Skeletal muscle tissue (tissue), 4 donors: ENCODE data around the gene FN3KRP. TPM values are rescaled to one million over a fixed set of nuclear protein-coding genes. Genes with fewer than 3 reads are reported as not detected.

Experiments
- H3K27ac ChIP-seq: one replicate; pipeline ENCODE4 v1.7.0; 2013; ENCODE audit warnings: mild to moderate bottlenecking, low read depth, low read length, inconsistent platforms
- H3K27me3 ChIP-seq, 3 donors: one replicate each; pipeline ENCODE4 v1.7.0; 2013; ENCODE audit warnings: low read length in 3 of 3; ENCODE audit not compliant: control insufficient read depth in 3 of 3, insufficient read depth in 3 of 3
- H3K36me3 ChIP-seq, 3 donors: one replicate each; pipeline ENCODE4 v1.7.0; 2013; ENCODE audit warnings: low read length in 3 of 3; ENCODE audit not compliant: control insufficient read depth in 3 of 3, insufficient read depth in 3 of 3
- H3K4me1 ChIP-seq, 3 donors: one replicate each; pipeline ENCODE4 v1.7.0; 2013; ENCODE audit warnings: low read length in 3 of 3, mild to moderate bottlenecking in 3 of 3; ENCODE audit not compliant: control insufficient read depth in 3 of 3, insufficient read depth in 3 of 3
- H3K4me3 ChIP-seq, 3 donors: one replicate each; pipeline ENCODE4 v1.7.0; 2013; ENCODE audit warnings: low read length in 3 of 3
- H3K9ac ChIP-seq, 3 donors: one replicate each; pipeline ENCODE4 v1.7.0; 2013; ENCODE audit warnings: low read length in 3 of 3, mild to moderate bottlenecking in 3 of 3, moderate library complexity in 2 of 3, low read depth in 1 of 3
- H3K9me3 ChIP-seq, 3 donors: one replicate each; pipeline ENCODE4 v1.7.0; 2013; ENCODE audit warnings: low read length in 3 of 3; ENCODE audit not compliant: control insufficient read depth in 3 of 3
- total RNA-seq: library from RNA; depleted of rRNA; stranded (reverse); fragments of >200 nt; gene quantifications from one replicate; pipeline ENCODE4 v1.2.3, GENCODE V29; 2014
- donor health status: Osteomylitis.

The FN3KRP gene
- total RNA-seq, 1 donor from 2014 or later, result 14.1 TPM

DNA sequence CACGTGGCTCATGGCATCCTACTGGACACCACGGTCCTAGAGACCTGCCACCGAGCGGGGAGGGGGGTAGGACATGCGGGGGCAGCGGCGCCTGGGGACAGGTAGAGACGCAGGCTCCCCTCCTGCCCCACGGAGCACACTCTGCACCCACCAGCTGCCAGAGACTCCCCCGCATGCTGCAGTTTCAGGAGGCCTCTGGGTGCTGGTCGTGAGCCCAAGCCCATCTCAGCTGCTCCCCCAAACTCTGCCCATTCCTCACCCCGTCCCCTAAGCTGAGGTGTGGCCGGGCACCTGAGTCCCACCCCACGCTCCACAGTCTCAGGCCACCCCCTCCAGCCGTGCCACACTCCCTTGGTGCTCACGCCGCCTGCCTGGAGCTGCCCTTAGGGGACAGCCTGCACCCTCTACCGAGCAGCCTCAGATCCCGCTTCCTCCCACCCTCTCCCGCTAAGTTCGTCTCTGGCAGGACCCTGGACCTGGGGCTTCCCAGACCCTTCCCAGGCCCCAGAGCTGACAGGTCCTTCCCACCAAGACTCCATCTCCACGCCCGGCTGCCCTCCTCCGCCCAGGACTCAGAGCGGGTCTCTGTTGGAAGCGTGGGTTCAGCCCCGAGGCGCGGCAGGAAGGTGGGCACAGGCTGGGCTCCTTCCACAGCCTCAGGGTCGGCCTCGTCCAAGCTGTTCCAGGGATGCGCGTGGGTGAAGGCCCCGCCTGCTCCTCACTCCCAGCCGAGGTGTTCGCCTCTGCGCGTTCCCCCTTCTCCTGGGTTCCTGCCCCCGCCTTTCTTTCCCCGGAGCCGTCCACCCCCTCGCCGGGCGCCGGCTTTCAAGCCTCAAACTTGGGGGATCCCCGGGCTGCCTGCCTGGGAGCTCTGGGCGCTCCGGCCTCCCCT is 19.3 kb upstream of the FN3KRP start:
- H3K9ac ChIP-seq, result peak overlapping the region; percentile 51 to 72 (median 59)
- H3K36me3 ChIP-seq, result peaks cover 0 to 7% (median 0%) of the 10 kb centered on the region in 3 donors
- no peak overlapping the region for H3K27ac ChIP-seq
- peaks cover 15 to 23% (median 18%) of the 10 kb centered on the region in 3 donors for H3K4me1 ChIP-seq
- H3K9me3 ChIP-seq, result peaks cover 0 to 2% (median 0%) of the 10 kb centered on the region in 3 donors
- peak overlapping the region; percentile 60 to 79 (median 71) for H3K4me3 ChIP-seq
- H3K27me3 ChIP-seq, result no peaks in the 10 kb centered on the region

DNA sequence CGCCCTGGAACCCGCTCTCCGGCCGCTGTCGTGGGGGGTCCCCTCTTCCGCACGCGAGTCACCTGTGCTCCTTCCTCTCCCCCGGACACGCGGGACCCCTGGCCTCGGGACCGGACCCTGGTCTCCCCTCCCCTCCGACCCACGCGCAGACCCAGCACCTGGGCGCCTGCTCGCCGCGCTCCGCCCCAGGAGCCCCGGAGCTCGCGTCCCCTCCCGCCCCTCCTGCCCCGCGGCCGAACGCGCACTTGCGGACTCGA is 18.8 kb upstream of the FN3KRP start:
- Histone ChIP-seq H3K27ac (no peak overlapping the region), H3K27me3 (no peaks in the 10 kb centered on the region), H3K4me1 (peaks cover 15 to 23% (median 18%) of the 10 kb centered on the region in 3 donors), H3K36me3 (peaks cover 0 to 7% (median 0%) of the 10 kb centered on the region in 3 donors), H3K4me3 (peak overlapping the region; percentile 60 to 79 (median 71)), H3K9ac (peak overlapping the region; percentile 51 to 72 (median 59)), H3K9me3 (peaks cover 0 to 2% (median 0%) of the 10 kb centered on the region in 3 donors)

GRCh38 chr17:82698065-82698973 is 18.2 kb upstream of the FN3KRP start, which contains the start of gene RAB40B:
Gene RAB40B, minus strand, starts transcription at chr17:82698698. Its CDS starts 102 bp downstream, at chr17:82698596.
- H3K27me3 ChIP-seq, result no peaks in the 10 kb centered on the region
- peaks cover 15 to 20% (median 17%) of the 10 kb centered on the region in 3 donors for H3K4me1 ChIP-seq
- H3K27ac ChIP-seq, result peak within 1 kb of the TSS; percentile 47
- H3K9me3 ChIP-seq, result peaks cover 0 to 2% (median 0%) of the 10 kb centered on the region in 3 donors
- peak within 1 kb of the TSS; percentile 59 to 93 (median 73) for H3K9ac ChIP-seq
- peak within 1 kb of the TSS; percentile 88 to 97 (median 93) for H3K4me3 ChIP-seq
- peaks cover 0 to 7% (median 0%) of the 10 kb centered on the region in 3 donors for H3K36me3 ChIP-seq

DNA sequence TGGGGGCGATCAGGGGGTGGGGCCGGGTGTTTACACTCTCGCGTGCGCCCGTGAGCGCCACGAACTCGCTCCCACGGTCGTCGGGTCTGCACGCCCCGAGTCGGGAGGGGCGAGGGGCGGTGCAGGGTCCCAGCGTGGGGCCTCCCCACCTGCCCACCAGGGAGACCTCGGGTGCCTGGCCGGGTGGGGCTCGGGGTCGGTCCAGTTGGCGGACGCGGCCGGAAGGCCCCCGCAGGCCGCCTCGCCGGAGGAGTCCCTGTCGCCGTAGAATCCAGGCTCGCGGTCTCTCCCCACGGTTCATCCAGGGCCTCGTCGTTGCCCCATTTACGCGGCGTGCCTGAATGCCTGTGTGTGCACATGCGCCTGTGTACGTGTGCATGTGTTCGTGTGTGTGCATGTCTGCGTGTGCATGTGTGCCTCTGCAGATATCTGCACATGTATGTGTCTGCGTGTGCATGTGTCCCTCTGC is 17.5 kb upstream of the FN3KRP start:
- H3K4me1 ChIP-seq, result peaks cover 15 to 19% (median 16%) of the 10 kb centered on the region in 3 donors
- peaks cover 0 to 7% (median 0%) of the 10 kb centered on the region in 3 donors for H3K36me3 ChIP-seq
- H3K9ac ChIP-seq, result peak overlapping the region; percentile 59 to 93 (median 73)
- H3K27ac ChIP-seq, result peak overlapping the region; percentile 47
- H3K27me3 ChIP-seq, result no peaks in the 10 kb centered on the region
- peak overlapping the region; percentile 88 to 97 (median 93) for H3K4me3 ChIP-seq
- H3K9me3 ChIP-seq, result peaks cover 0 to 2% (median 0%) of the 10 kb centered on the region in 3 donors

DNA sequence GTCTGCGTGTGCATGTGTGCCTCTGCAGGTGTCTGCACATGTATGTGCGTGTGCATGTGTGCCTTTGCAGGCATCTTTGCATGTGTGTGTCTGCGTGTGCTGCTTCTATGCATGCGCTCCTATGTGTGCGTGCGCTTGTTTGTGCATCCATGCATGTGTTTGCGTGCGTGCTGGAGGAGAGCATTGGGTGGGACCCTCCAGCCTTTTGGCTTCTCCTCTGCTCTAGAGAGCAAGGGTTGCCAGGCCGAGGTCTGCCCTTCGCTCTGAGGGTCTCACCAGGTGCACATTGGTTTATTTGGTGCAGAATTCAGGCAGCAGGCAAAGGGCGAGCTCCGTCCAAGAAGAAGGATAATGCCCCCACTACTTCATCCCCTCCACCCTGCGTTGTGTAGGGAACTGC is 17.0 kb upstream of the FN3KRP start:
- H3K36me3 ChIP-seq, result peaks cover 0 to 5% (median 0%) of the 10 kb centered on the region in 3 donors
- no peak overlapping the region for H3K27ac ChIP-seq
- peaks cover 0 to under 1% (median 0%) of the 10 kb centered on the region in 3 donors for H3K9me3 ChIP-seq
- H3K27me3 ChIP-seq, result no peaks in the 10 kb centered on the region
- H3K4me1 ChIP-seq, result peaks cover 15 to 19% (median 16%) of the 10 kb centered on the region in 3 donors
- H3K4me3 ChIP-seq, result peak overlapping the region; percentile 88 to 97 (median 93)
- H3K9ac ChIP-seq, result peak overlapping the region in 1 of 3 donors; percentile 93

DNA sequence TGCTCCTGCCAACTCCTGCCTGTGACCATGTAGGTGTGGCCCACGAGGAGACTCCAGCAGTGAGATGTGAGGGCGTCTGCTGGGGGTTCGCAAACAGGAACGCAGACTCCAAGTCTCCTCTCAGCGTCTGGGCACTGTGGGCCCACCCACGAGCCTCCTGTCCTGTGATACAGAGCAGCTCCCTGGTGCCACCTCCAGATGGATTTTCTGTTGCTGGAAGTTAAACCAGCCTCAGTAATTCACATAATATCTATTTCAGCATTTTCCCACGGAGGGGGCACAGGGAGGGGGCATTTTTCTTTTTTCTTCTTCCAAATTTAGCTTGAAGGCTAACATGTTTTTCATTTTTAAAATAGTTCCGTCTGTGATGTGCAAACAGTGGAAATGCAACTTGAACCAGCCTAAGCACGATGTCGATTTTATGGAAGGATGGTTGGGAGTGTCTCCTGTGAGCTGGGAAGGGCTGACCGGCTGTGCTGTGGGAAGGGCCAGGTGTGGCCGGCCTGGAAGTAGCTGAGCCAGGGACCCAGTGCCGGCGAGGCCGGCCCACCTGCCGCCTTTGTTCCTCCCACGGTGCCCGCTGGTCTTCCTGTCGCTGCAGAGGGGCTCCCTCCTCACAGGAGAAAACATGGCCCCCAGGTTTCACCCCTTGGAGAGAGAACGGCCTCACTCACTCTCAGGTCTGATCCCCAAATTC is 14.1 kb upstream of the FN3KRP start:
- Histone ChIP-seq H3K9me3 (no peaks in the 10 kb centered on the region), H3K4me3 (no peak overlapping the region), H3K4me1 (peaks cover 9 to 10% (median 10%) of the 10 kb centered on the region in 3 donors), H3K27ac (no peak overlapping the region), H3K9ac (no peak overlapping the region), H3K36me3 (no peaks in the 10 kb centered on the region), H3K27me3 (no peaks in the 10 kb centered on the region)

GRCh38 chr17:82703036-82703745 is 13.3 kb upstream of the FN3KRP start:
- no peaks in the 10 kb centered on the region for H3K9me3 ChIP-seq
- H3K27ac ChIP-seq, result no peak overlapping the region
- no peak overlapping the region for H3K4me3 ChIP-seq
- no peaks in the 10 kb centered on the region for H3K27me3 ChIP-seq
- H3K9ac ChIP-seq, result no peak overlapping the region
- H3K4me1 ChIP-seq, result peaks cover 8 to 12% (median 10%) of the 10 kb centered on the region in 3 donors
- no peaks in the 10 kb centered on the region for H3K36me3 ChIP-seq

GRCh38 chr17:82703935-82704865 is 12.3 kb upstream of the FN3KRP start:
- Histone ChIP-seq H3K27ac (no peak overlapping the region), H3K4me1 (peaks cover 6 to 9% (median 9%) of the 10 kb centered on the region in 3 donors), H3K36me3 (no peaks in the 10 kb centered on the region), H3K9ac (no peak overlapping the region), H3K27me3 (no peaks in the 10 kb centered on the region), H3K9me3 (no peaks in the 10 kb centered on the region), H3K4me3 (no peak overlapping the region)
